Lung (tissue), 12 donors: Measurements from ENCODE around the gene TBC1D8. TPM values are rescaled to one million over a fixed set of nuclear protein-coding genes. Genes with fewer than 3 reads are reported as not detected.

Source experiments
- ATAC-seq: fragments of 200-7000 bp; cut with Tn5 transposase; one replicate; pipeline ENCODE4 v1.9.1; 2020; ENCODE audit warnings: moderate number of reproducible peaks; ENCODE audit not compliant: insufficient read depth, low FRiP score
- DNase-seq, 3 donors: peaks; one replicate each; pipeline ENCODE4 v3.0.0-alpha.2; 2013 to 2017
- H3K27ac ChIP-seq, 2 donors: one replicate each; pipeline ENCODE4 v1.5.1; 2013; ENCODE audit warnings: mild to moderate bottlenecking in 2 of 2, moderate library complexity in 2 of 2, control low read depth in 1 of 2, inconsistent platforms in 1 of 2, low read depth in 1 of 2, low read length in 1 of 2
- H3K27me3 ChIP-seq, 3 donors: one replicate each; pipeline ENCODE4 v1.5.1; 2013; ENCODE audit warnings: low read length in 2 of 3; ENCODE audit not compliant: control insufficient read depth in 3 of 3, insufficient read depth in 3 of 3
- H3K36me3 ChIP-seq, 4 donors: one replicate each; pipeline ENCODE4 v1.5.1; 2013; ENCODE audit warnings: low read length in 4 of 4, mild to moderate bottlenecking in 1 of 4, moderate library complexity in 1 of 4; ENCODE audit not compliant: control insufficient read depth in 4 of 4, insufficient read depth in 4 of 4
- H3K4me1 ChIP-seq, 5 donors: one replicate each; pipeline ENCODE4 v1.5.1; 2013; ENCODE audit warnings: low read length in 5 of 5, mild to moderate bottlenecking in 2 of 5, moderate library complexity in 1 of 5; ENCODE audit not compliant: control insufficient read depth in 5 of 5, insufficient read depth in 5 of 5
- H3K4me3 ChIP-seq: one replicate; pipeline ENCODE4 v1.5.1; 2013; ENCODE audit warnings: mild to moderate bottlenecking, control low read depth, moderate library complexity
- H3K9ac ChIP-seq, 2 donors: one replicate each; pipeline ENCODE4 v1.5.1; 2013; ENCODE audit warnings: low read length in 2 of 2, control low read depth in 1 of 2; ENCODE audit not compliant: insufficient read depth in 1 of 2
- H3K9me3 ChIP-seq, 4 donors: one replicate each; pipeline ENCODE4 v1.5.1; 2013; ENCODE audit warnings: low read length in 3 of 4, mild to moderate bottlenecking in 1 of 4, moderate library complexity in 1 of 4; ENCODE audit not compliant: control insufficient read depth in 4 of 4, insufficient read depth in 3 of 4
- WGBS, 2 donors: extraction: QIAGEN DNeasy Blood & Tissue Kit; methylation state at CpG; one replicate each; pipeline ENCODE4 v1.1.7; 2013; 5-methylcytosine and 5-hydroxymethylcytosine counted together
- polyA plus RNA-seq, 2 donors: library from polyadenylated mRNA; stranded (reverse); fragments of 200-250 nt; gene quantifications; one replicate each; pipeline ENCODE4 v1.2.1, GENCODE V29; 2013
- total RNA-seq, 2 donors: library from RNA; depleted of rRNA in 1 of 2; stranded (reverse); fragments of >200 nt in 1 of 2; gene quantifications; one replicate each; pipeline ENCODE4 v1.2.1, GENCODE V29; 2014 to 2021
- TF ChIP-seq, protein P1 (sequence below): IDR thresholded peaks from 2 replicates; pipeline ENCODE4 v1.5.1; 2012; ENCODE audit warnings: mild to moderate bottlenecking; ENCODE audit errors: control extremely low read depth, extremely low read depth
- donor health status: control.
- donor health status: control.
- donor health status: Bipolar disorder and iron deficiency.
- donor health status: healthy.
- donor health status: DM: yes; HTN: yes; CAD: no.

The TBC1D8 gene
- total and polyA plus RNA-seq, 4 donors, result 15.8 to 40.7 (median 29.7) TPM

DNA sequence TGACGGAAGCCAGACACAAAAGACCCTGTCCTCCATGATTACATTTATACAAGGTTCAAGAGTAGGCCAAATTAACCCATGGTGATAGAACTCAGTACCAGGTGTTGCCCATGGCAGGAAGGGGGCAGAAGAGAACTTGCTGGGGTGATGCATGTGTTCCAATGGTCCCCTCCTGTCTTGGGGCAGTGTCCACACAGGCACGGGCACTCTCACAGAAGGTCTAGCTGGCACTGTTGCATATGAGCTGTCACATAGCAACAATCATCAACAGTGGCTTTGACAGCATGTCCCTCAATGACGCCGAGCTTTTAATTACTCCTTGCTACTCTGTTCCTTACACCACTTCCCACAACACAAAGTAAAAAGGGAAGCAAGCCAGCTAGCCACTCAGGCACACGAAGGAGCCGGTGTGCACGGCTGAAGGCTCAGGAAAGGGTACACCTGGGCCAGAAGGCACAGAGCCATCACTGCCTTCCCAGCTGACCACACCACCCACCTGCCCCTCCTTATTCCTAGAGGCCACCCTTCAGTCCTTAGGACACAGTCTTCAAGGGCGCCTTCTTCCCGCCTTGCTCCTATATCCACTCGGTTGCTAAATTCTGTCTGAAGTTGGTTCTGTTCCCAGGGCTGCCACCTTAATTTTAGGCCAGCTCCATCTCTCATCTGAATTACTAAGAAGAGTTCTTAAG lies 120.2 kb downstream of the TBC1D8 start:
- peaks cover 0 to 4% (median 0%) of the 10 kb centered on the region in 5 donors for H3K4me1 ChIP-seq
- H3K27me3 ChIP-seq, result no peaks in the 10 kb centered on the region
- TF ChIP-seq, protein P1, sequence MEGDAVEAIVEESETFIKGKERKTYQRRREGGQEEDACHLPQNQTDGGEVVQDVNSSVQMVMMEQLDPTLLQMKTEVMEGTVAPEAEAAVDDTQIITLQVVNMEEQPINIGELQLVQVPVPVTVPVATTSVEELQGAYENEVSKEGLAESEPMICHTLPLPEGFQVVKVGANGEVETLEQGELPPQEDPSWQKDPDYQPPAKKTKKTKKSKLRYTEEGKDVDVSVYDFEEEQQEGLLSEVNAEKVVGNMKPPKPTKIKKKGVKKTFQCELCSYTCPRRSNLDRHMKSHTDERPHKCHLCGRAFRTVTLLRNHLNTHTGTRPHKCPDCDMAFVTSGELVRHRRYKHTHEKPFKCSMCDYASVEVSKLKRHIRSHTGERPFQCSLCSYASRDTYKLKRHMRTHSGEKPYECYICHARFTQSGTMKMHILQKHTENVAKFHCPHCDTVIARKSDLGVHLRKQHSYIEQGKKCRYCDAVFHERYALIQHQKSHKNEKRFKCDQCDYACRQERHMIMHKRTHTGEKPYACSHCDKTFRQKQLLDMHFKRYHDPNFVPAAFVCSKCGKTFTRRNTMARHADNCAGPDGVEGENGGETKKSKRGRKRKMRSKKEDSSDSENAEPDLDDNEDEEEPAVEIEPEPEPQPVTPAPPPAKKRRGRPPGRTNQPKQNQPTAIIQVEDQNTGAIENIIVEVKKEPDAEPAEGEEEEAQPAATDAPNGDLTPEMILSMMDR, result no peak
- H3K27ac ChIP-seq, result peak overlapping the region; percentile 17 to 30
- WGBS, 2 donors, result 70 to 74% methylated on average over 10 of the region's 10 CpGs
- H3K36me3 ChIP-seq, result peaks cover 0 to 37% (median 18%) of the 10 kb centered on the region in 4 donors
- H3K4me3 ChIP-seq, result no peak overlapping the region
- no peaks in the 10 kb centered on the region for H3K9me3 ChIP-seq
- DNase-seq, result no peak
- ATAC-seq, result no peak
- no peak overlapping the region for H3K9ac ChIP-seq

DNA sequence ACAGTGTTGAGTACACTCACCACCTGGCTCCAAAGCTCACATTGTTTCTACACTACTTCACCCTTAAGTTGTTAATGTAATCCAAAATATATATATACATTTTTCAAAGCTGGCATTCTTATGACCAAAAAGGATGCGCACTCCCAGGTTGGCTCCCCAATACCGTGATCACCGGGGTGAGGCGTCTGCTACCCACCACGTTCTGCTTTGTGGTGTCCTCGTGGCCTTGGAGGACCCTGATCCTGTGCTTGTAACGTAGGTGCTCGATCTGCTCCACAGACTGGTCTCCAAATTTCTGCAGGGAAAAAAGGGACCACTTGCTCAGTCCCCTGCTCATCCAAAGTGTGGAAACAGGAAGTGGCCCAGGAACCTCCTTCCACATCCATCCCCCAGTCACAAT lies 123.3 kb downstream of the TBC1D8 start:
- DNase-seq (no peak), ATAC-seq (no peak)
- TF ChIP-seq, protein P1, result no peak
- Histone ChIP-seq H3K9ac (no peak overlapping the region), H3K9me3 (no peaks in the 10 kb centered on the region), H3K27ac (no peak overlapping the region), H3K36me3 (peaks cover 0 to 21% (median 11%) of the 10 kb centered on the region in 4 donors), H3K4me3 (no peak overlapping the region), H3K27me3 (no peaks in the 10 kb centered on the region), H3K4me1 (peaks cover 0 to 4% (median 0%) of the 10 kb centered on the region in 5 donors)
- WGBS, 2 donors, result 95% methylated on average over 8 of the region's 8 CpGs

DNA sequence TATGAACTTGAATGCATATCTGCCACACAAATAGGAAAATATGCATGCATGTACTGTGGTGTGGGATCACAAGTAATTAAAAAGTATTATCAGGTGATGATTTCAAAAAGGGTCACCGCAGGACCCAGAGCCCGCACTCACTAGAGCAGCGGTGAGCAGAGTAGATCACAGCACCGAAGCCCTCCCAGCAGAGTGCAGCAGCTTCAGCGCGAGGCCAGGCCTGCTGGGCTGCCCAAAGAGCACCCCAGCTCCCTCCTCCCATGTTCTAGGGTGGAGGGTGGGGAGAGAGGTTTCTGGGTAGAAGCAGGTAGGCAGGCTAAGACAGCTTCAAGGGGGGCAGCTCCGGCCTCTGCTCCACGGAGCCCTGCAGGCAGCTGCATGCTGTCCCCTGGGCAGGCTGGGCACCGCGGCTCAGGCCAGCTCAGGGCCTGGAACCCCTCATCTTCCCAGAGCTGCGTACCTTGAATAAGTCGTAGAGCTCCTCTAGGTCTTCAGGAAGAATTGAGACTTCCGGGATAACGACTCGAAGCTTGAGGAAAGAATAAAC lies 124.2 kb downstream of the TBC1D8 start:
- no peak for ATAC-seq
- WGBS, 2 donors, result 90 to 93% methylated on average over 15 of the region's 15 CpGs

More for the DNA sequence above, 124.2 kb downstream of the TBC1D8 start:
- DNase-seq, result no peak
- TF ChIP-seq, protein P1, result no peak
- H3K27me3 ChIP-seq, result no peaks in the 10 kb centered on the region
- peaks cover 0 to 4% (median 0%) of the 10 kb centered on the region in 5 donors for H3K4me1 ChIP-seq
- peaks cover 0 to 23% (median 8%) of the 10 kb centered on the region in 4 donors for H3K36me3 ChIP-seq
- H3K9me3 ChIP-seq, result no peaks in the 10 kb centered on the region
- H3K9ac ChIP-seq, result no peak overlapping the region
- H3K27ac ChIP-seq, result no peak overlapping the region
- no peak overlapping the region for H3K4me3 ChIP-seq
